IPS-18c (cell line): ENCODE results near the gene SPATA24.
A peak's percentile ranks its signal among the peaks of the same experiment; 100 is the strongest.

Experiments
- H3K4me3 ChIP-seq: 2 replicates; pipeline ENCODE4 v1.7.0; 2013; ENCODE audit warnings: low read depth, mild to moderate bottlenecking, low read length, moderate library complexity; ENCODE audit not compliant: insufficient read depth
- H3K9me3 ChIP-seq: one replicate; pipeline ENCODE4 v1.6.1; 2013; ENCODE audit warnings: mild to moderate bottlenecking, low read length, moderate library complexity; ENCODE audit not compliant: control insufficient read depth, insufficient read depth

SPATA24 gene

GRCh38 chr5:139404484-139404840 lies 573 bp upstream of the SPATA24 start:
- Histone ChIP-seq H3K4me3 (peak overlapping the region; percentile 91), H3K9me3 (no peaks in the 10 kb centered on the region)

GRCh38 chr5:139403418-139403786 lies 487 bp downstream of the SPATA24 start:
- H3K4me3 ChIP-seq = peak overlapping the region; percentile 91; the same call in 1 of the 2 replicates
- H3K9me3 ChIP-seq = no peaks in the 10 kb centered on the region

GRCh38 chr5:139402561-139403158 lies 1.2 kb downstream of the SPATA24 start:
- no peak overlapping the region for H3K4me3 ChIP-seq
- no peaks in the 10 kb centered on the region for H3K9me3 ChIP-seq

GRCh38 chr5:139401546-139401945 lies 2.3 kb downstream of the SPATA24 start:
- H3K9me3 ChIP-seq = no peaks in the 10 kb centered on the region
- no peak overlapping the region for H3K4me3 ChIP-seq

- Histone ChIP-seq H3K9me3 (no peaks in the 10 kb centered on the region), H3K4me3 (no peak overlapping the region)
These were observed 4.3 kb downstream of the SPATA24 start for GRCh38 chr5:139399501-139400121.

- Histone ChIP-seq H3K9me3 (no peaks in the 10 kb centered on the region), H3K4me3 (no peak overlapping the region)
These were observed 6.0 kb downstream of the SPATA24 start for GRCh38 chr5:139397921-139398320.

- Histone ChIP-seq H3K4me3 (no peak overlapping the region), H3K9me3 (no peaks in the 10 kb centered on the region)
These were observed 7.2 kb downstream of the SPATA24 start for GRCh38 chr5:139396691-139397090.

- no peaks in the 10 kb centered on the region for H3K9me3 ChIP-seq
- H3K4me3 ChIP-seq = no peak overlapping the region; the same call in 1 of the 2 replicates
These were observed 7.8 kb downstream of the SPATA24 start for GRCh38 chr5:139395844-139396640.

GRCh38 chr5:139394654-139395566 lies 9.0 kb downstream of the SPATA24 start, which contains the start of gene PROB1:
Gene PROB1 (minus strand): TSS chr5:139395104. CDS start chr5:139395081, 23 bp downstream.
- H3K9me3 ChIP-seq = no peaks in the 10 kb centered on the region
- H3K4me3 ChIP-seq = peak within 1 kb of the TSS; percentile 61

GRCh38 chr5:139394123-139394653 lies 9.7 kb downstream of the SPATA24 start:
- no peaks in the 10 kb centered on the region for H3K9me3 ChIP-seq
- peak overlapping the region; percentile 61; the same call in 1 of the 2 replicates for H3K4me3 ChIP-seq

GRCh38 chr5:139393497-139394122 lies 10.3 kb downstream of the SPATA24 start:
- peak overlapping the region; percentile 61 for H3K4me3 ChIP-seq
- H3K9me3 ChIP-seq = no peaks in the 10 kb centered on the region

- Histone ChIP-seq H3K4me3 (peak overlapping the region; percentile 61), H3K9me3 (no peaks in the 10 kb centered on the region)
These were observed 11.0 kb downstream of the SPATA24 start for GRCh38 chr5:139392678-139393496.

GRCh38 chr5:139392324-139392677 lies 11.6 kb downstream of the SPATA24 start:
- Histone ChIP-seq H3K9me3 (no peaks in the 10 kb centered on the region), H3K4me3 (peak overlapping the region; percentile 61)

- Histone ChIP-seq H3K9me3 (no peaks in the 10 kb centered on the region), H3K4me3 (peak overlapping the region; percentile 61; the same call in 1 of the 2 replicates)
These were observed 12.1 kb downstream of the SPATA24 start for GRCh38 chr5:139391570-139392323.
